GM18498 (cell line): ENCODE results near the gene PRR13.
"Not testable (repeated sequence)": the region's sequence is repeated elsewhere in the genome, so short reads cannot be mapped to it uniquely, and the experiment has no call there.

Experiments
- ATAC-seq: cut with Tn5 transposase; IDR thresholded peaks from one replicate; pipeline ENCODE4 v1.9.1; 2021; ENCODE audit warnings: mild to moderate bottlenecking, moderate library complexity; ENCODE audit not compliant: unreplicated experiment

PRR13 gene

GRCh38 chr12:53467880-53468279, 26.3 kb downstream of the PRR13 start:
- ATAC-seq = no peak

- ATAC-seq = no peak
Measured at GRCh38 chr12:53468282-53468681, 26.7 kb downstream of the PRR13 start.

- no peak for ATAC-seq
Measured at GRCh38 chr12:53472056-53472582, 30.6 kb downstream of the PRR13 start.

- ATAC-seq = no peak
Measured at GRCh38 chr12:53474077-53474476, 32.5 kb downstream of the PRR13 start.

GRCh38 chr12:53474819-53475218, 33.3 kb downstream of the PRR13 start:
- ATAC-seq = no peak

GRCh38 chr12:53476769-53477209, 35.3 kb downstream of the PRR13 start:
- no peak for ATAC-seq

GRCh38 chr12:53478865-53479264, 37.3 kb downstream of the PRR13 start:
- no peak for ATAC-seq

GRCh38 chr12:53479331-53479730, 37.8 kb downstream of the PRR13 start:
- ATAC-seq = no peak

- no peak for ATAC-seq
Measured at GRCh38 chr12:53480491-53481442, 39.2 kb downstream of the PRR13 start.

GRCh38 chr12:53481458-53481857, 39.9 kb downstream of the PRR13 start:
- ATAC-seq = not testable (repeated sequence)

- no peak for ATAC-seq
Measured at GRCh38 chr12:53481939-53482586, 40.5 kb downstream of the PRR13 start.

- ATAC-seq = no peak
Measured at GRCh38 chr12:53482626-53483168, 41.2 kb downstream of the PRR13 start.

- ATAC-seq = no peak
Measured at GRCh38 chr12:53483225-53483978, 41.9 kb downstream of the PRR13 start.

GRCh38 chr12:53483979-53484377, 42.4 kb downstream of the PRR13 start:
- no peak for ATAC-seq

- no peak for ATAC-seq
Measured at GRCh38 chr12:53484686-53485575, 43.4 kb downstream of the PRR13 start.

- no peak for ATAC-seq
Measured at GRCh38 chr12:53485955-53486735, 44.6 kb downstream of the PRR13 start.

- no peak for ATAC-seq
Measured at GRCh38 chr12:53486736-53487487, 45.4 kb downstream of the PRR13 start.

GRCh38 chr12:53489242-53489864, 47.8 kb downstream of the PRR13 start:
- no peak for ATAC-seq
